GM12801 (cell line): ENCODE measurements around the gene NBPF1.

Experiments
- CTCF ChIP-seq: IDR thresholded peaks from one replicate; pipeline ENCODE4 v1.5.1; 2011; ENCODE audit warnings: control low read depth; ENCODE audit not compliant: insufficient read length; ENCODE audit errors: extremely low read depth

The NBPF1 gene

GRCh38 chr1:16621300-16621658 lies 7.9 kb upstream of the NBPF1 start:
- TF ChIP-seq CTCF, result no peak

- no peak for TF ChIP-seq CTCF
Measured at GRCh38 chr1:16618719-16619118, 5.4 kb upstream of the NBPF1 start.

GRCh38 chr1:16617778-16618580 lies 4.6 kb upstream of the NBPF1 start:
- no peak for TF ChIP-seq CTCF

- TF ChIP-seq CTCF, result no peak
Measured at GRCh38 chr1:16617114-16617631, 3.8 kb upstream of the NBPF1 start.

GRCh38 chr1:16615253-16616252 lies 2.2 kb upstream of the NBPF1 start:
- no peak for TF ChIP-seq CTCF

- TF ChIP-seq CTCF, result no peak
Measured at GRCh38 chr1:16614361-16615252, 1.2 kb upstream of the NBPF1 start.
